Heart left ventricle (tissue), 16 donors: ENCODE data around the gene LMBR1. TPM values are rescaled to one million over a fixed set of nuclear protein-coding genes. Genes with fewer than 3 reads are reported as not detected.

ENCODE experiments used
- ATAC-seq, 4 donors: fragments of 200-7000 bp; cut with Tn5 transposase; one replicate each; pipeline ENCODE4 v1.9.1; 2020 to 2022; ENCODE audit warnings: moderate library complexity in 4 of 4, mild to moderate bottlenecking in 3 of 4, moderate number of reproducible peaks in 1 of 4
- DNase-seq, 5 donors: peaks; one replicate each; pipeline ENCODE4 v3.0.0-alpha.2; 2020
- H3K27ac ChIP-seq, 12 donors: fragments of 200-600 bp; sonication (generic) in 4 of 12; one replicate each; pipeline versions ENCODE4 v1.5.0 to v1.8.0; 2016 to 2022; ENCODE audit warnings: mild to moderate bottlenecking in 2 of 12
- H3K27me3 ChIP-seq, 9 donors: fragments of 200-600 bp; sonication (generic) in 2 of 9; one replicate each; pipeline versions ENCODE4 v1.5.1 to v1.8.0; 2016 to 2022; ENCODE audit warnings: mild to moderate bottlenecking in 3 of 9
- H3K36me3 ChIP-seq, 9 donors: fragments of 200-600 bp; sonication (generic) in 2 of 9; one replicate each; pipeline versions ENCODE4 v1.5.0 to v1.8.0; 2018 to 2022; ENCODE audit warnings: mild to moderate bottlenecking in 2 of 9
- H3K4me1 ChIP-seq, 12 donors: fragments of 200-600 bp; sonication (generic) in 4 of 12; one replicate each; pipeline versions ENCODE4 v1.5.0 to v1.8.0; 2016 to 2022; ENCODE audit warnings: mild to moderate bottlenecking in 3 of 12
- H3K4me3 ChIP-seq, 12 donors: fragments of 200-600 bp; sonication (generic) in 4 of 12; one replicate each; pipeline versions ENCODE4 v1.5.0 to v1.8.0; 2017 to 2022; ENCODE audit warnings: mild to moderate bottlenecking in 9 of 12, moderate library complexity in 4 of 12
- H3K9me3 ChIP-seq, 12 donors: fragments of 200-600 bp; sonication (generic) in 4 of 12; one replicate each; pipeline versions ENCODE4 v1.5.0 to v1.8.0; 2016 to 2022; ENCODE audit warnings: mild to moderate bottlenecking in 1 of 12
- POLR2A ChIP-seq, 2 donors: fragments of 450-650 bp; IDR thresholded peaks; one replicate each; pipeline ENCODE4 v1.6.1; 2017; ENCODE audit warnings: antibody characterized with exemption in 2 of 2, mild to moderate bottlenecking in 2 of 2, moderate library complexity in 2 of 2
- WGBS, 4 donors: extraction: QIAGEN DNeasy Blood & Tissue Kit in 2 of 4; methylation state at CpG; one replicate each; pipeline versions ENCODE4 v1.1.5 to v1.1.7; 2013 to 2018; 5-methylcytosine and 5-hydroxymethylcytosine counted together
- intact Hi-C, 10 donors: fragments of 100-400 bp; cut with DNase I; formaldehyde crosslinking; loops; one replicate each; pipeline versions ENCODE4 v1.11.1 to v1.14.2; 2022
- polyA plus RNA-seq, 2 donors: library from polyadenylated mRNA; stranded (reverse); fragments of 200-250 nt; gene quantifications; one replicate each; pipeline ENCODE4 v1.2.3, GENCODE V29; 2013
- total RNA-seq, 9 donors: library from RNA; depleted of rRNA in 2 of 9; stranded (reverse); fragments of >200 nt in 2 of 9; fragmentation: NEBNext Ultra II Directional in 3 of 9; extraction: Animal tissue kit (Norgen Biotek cat#: 25700) in 3 of 9; gene quantifications; one replicate each; pipeline versions ENCODE4 v1.1.0 to v1.2.4, GENCODE V29; 2016 to 2023
- TF ChIP-seq, protein P1 (sequence below), 12 donors: fragments of 200-600 bp; sonication (generic) in 4 of 12; IDR thresholded peaks; one replicate each; pipeline versions ENCODE4 v1.5.0 to v1.8.0; 2018 to 2022; ENCODE audit warnings: antibody characterized with exemption in 12 of 12, mild to moderate bottlenecking in 5 of 12
- donor health status: ischemic (EF 13 %, LVEDD 7.1; RV severe dilation, severe dysfunction).
- donor health status: healthy with polysubstance abuse.
- donor health status: DM: no; HTN: yes; CAD: no.
- donor health status: DM: no; HTN: no; CAD: no.
- donor health status: ischemic (EF 25% LVEDD 6.9; RV normal size, moderate dysfunction).
- donor health status: ischemic (EF 25% LVEDD 5.7; RV mildly dilated, moderate dysfunction).
- donor health status: healthy.
- donor health status: DM: yes; HTN: yes; CAD: no.
- donor health status: ischemic (EF 35%, LVEDD 5.7; RV mildly dilated, moderate dysfunction).
- donor health status: nonischemic (EF 11% LVEDD 7.7; RV severe dilation, severe dysfunction).
- donor health status: DM: yes; HTN: yes; CAD: no.
- donor health status: PGD.
- donor health status: ischemic (EF 29% LVEDD 5.4; RV normal size, mild dysfunction).
- donor health status: nonischemic (EF 23%, LVEDD 6.1; RV moderate dilation, normal function).

LMBR1 gene
- total and polyA plus RNA-seq, 11 donors: 5.8 to 51.9 (median 37.1) TPM

DNA sequence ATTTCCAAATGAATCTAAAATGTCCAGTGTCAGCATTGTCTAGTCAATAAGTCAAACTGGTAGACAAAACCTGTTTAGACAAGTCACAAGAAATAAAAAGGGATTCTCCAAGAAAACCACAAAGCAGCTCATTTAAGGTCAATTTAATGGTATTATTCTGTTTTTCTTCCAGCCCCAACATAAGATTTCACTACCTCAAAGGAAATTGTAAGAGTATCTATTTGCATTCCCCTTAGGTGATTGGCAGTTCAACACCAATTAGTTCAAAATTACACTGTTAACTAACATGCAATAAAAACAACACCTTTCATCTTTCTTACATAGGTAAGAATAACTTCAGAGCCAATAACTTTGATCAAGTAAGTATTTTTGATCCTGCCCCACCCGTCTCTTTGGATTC, 146.1 kb downstream of the LMBR1 start:
- Histone ChIP-seq H3K4me3 (no peak overlapping the region), H3K36me3 (peaks cover 0 to 15% (median 0%) of the 10 kb centered on the region in 9 donors), H3K4me1 (no peaks in the 10 kb centered on the region), H3K27me3 (no peaks in the 10 kb centered on the region), H3K9me3 (no peaks in the 10 kb centered on the region), H3K27ac (no peak overlapping the region)
- TF ChIP-seq, protein P1, sequence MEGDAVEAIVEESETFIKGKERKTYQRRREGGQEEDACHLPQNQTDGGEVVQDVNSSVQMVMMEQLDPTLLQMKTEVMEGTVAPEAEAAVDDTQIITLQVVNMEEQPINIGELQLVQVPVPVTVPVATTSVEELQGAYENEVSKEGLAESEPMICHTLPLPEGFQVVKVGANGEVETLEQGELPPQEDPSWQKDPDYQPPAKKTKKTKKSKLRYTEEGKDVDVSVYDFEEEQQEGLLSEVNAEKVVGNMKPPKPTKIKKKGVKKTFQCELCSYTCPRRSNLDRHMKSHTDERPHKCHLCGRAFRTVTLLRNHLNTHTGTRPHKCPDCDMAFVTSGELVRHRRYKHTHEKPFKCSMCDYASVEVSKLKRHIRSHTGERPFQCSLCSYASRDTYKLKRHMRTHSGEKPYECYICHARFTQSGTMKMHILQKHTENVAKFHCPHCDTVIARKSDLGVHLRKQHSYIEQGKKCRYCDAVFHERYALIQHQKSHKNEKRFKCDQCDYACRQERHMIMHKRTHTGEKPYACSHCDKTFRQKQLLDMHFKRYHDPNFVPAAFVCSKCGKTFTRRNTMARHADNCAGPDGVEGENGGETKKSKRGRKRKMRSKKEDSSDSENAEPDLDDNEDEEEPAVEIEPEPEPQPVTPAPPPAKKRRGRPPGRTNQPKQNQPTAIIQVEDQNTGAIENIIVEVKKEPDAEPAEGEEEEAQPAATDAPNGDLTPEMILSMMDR (IDR thresholded peaks at IDR 0.05): no peak
- TF ChIP-seq POLR2A (IDR thresholded peaks at IDR 0.05): no peak
- ATAC-seq: no peak
- 91 to 99% (median 98%) methylated on average over 1 of the region's 1 CpG for WGBS, 4 donors
- no peak for DNase-seq
- intact Hi-C loops: no loop called here

DNA sequence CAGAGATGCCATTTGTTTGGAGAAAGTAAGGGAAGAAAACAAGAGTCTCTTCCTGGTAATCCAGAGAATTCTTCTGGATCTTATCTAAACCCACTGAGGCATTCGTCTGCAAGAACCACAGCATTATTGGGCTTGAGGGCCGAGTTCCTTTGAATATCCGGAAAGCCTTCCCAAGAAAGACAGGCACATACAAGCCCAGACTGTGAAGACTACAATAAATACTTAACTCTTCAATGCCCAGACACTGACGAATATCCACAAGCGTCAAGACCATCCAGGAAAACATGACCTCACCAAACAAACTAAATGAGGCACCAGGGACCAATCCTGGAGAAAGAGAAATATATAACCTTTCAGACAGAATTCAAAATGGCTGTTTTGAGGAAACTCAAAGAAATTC, 153.4 kb downstream of the LMBR1 start:
- 74 to 95% (median 90%) methylated on average over 5 of the region's 5 CpGs for WGBS, 4 donors
- Histone ChIP-seq H3K4me3 (no peak overlapping the region), H3K27me3 (no peaks in the 10 kb centered on the region), H3K27ac (no peak overlapping the region), H3K9me3 (peaks cover 0 to 7% (median 0%) of the 10 kb centered on the region in 12 donors), H3K36me3 (peaks cover 0 to 19% (median 5%) of the 10 kb centered on the region in 9 donors), H3K4me1 (no peaks in the 10 kb centered on the region)
- TF ChIP-seq POLR2A (IDR thresholded peaks at IDR 0.05): no peak
- DNase-seq (no peak), ATAC-seq (no peak)
- intact Hi-C loops: no loop called here

DNA sequence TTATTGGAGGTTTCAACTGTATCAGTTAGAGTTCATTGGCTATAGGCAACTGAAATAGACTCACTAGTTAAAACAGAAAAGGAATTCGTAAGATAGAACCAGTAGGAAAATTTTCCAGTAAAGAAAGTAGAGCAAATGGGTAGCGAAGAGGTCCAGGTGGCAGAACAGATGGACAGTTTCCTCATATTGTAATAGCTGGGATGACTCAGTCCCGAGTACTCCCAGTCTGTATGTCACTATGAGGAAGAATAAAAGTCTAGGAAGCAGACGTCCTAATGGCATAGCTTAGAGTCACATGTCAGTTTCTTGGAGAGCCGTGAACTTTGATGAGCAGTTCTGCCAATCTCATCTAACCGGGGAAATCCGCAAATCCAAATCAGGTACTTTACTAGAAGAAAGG, 157.1 kb downstream of the LMBR1 start:
- H3K27ac ChIP-seq: no peak overlapping the region
- no peaks in the 10 kb centered on the region for H3K27me3 ChIP-seq
- H3K4me1 ChIP-seq: no peaks in the 10 kb centered on the region
- no peak overlapping the region for H3K4me3 ChIP-seq
- intact Hi-C loops: no loop called here
- WGBS, 4 donors: 87 to 93% (median 91%) methylated on average over 7 of the region's 7 CpGs
- DNase-seq: no peak
- peaks cover 0 to 53% (median 15%) of the 10 kb centered on the region in 9 donors for H3K36me3 ChIP-seq
- ATAC-seq: no peak
- TF ChIP-seq POLR2A (IDR thresholded peaks at IDR 0.05): no peak
- TF ChIP-seq, protein P1 (IDR thresholded peaks at IDR 0.05): no peak
- H3K9me3 ChIP-seq: peaks cover 0 to 30% (median 11%) of the 10 kb centered on the region in 12 donors

DNA sequence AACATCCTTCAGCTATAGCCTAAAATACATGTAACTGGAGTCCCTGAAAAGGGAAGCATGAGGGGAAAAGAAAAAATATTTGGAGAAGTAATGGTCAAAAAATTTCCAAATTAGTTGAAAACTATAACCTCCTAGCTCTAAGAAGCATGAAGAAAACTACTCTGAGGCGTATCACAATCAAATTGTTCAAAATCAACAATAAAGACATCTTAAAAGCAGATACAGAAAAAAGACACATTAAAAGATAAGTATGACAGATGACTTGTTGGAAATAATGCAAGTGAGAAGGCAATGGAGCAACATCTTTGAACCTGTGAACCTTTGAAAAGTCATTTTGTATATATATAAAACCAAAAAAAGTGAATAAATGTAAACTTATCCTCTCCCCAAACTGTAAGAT, 159.3 kb downstream of the LMBR1 start:
- WGBS, 4 donors: 50 to 99% (median 97%) methylated on average over 1 of the region's 1 CpG
- Histone ChIP-seq H3K4me1 (no peaks in the 10 kb centered on the region), H3K27ac (no peak overlapping the region), H3K9me3 (peaks cover 0 to 30% (median 11%) of the 10 kb centered on the region in 12 donors), H3K4me3 (no peak overlapping the region), H3K36me3 (peaks cover 0 to 53% (median 15%) of the 10 kb centered on the region in 9 donors), H3K27me3 (no peaks in the 10 kb centered on the region)
- TF ChIP-seq POLR2A (IDR thresholded peaks at IDR 0.05): no peak
- TF ChIP-seq, protein P1 (IDR thresholded peaks at IDR 0.05): no peak
- intact Hi-C loops: no loop called here
- DNase-seq: no peak
- no peak for ATAC-seq

DNA sequence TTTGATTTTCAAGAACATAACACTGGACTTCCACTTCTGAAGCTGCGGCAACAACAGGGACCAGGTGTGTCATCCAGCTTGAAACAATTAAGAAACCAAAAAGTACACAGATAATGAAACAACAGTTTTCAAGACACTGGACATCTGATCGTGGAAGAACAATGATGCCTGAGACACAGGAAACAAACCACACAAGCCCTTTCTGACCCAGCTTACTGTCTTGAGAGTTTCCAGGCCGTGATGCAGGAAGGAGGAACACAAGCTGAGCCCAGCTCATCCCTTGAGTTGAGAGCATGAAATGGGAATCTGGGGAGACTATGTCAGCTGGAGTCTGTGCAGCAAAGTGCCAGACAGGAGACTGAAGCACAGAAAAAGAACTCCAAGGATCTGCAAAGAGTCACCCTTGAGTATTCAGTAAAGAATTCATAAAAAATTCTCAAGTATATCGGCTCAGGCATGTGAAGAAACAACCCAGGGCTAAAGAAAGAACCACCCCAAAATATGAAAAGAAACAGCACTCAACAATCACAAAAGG, 160.8 kb downstream of the LMBR1 start:
- H3K27ac ChIP-seq: no peak overlapping the region
- H3K27me3 ChIP-seq: no peaks in the 10 kb centered on the region
- TF ChIP-seq POLR2A (IDR thresholded peaks at IDR 0.05): no peak
- TF ChIP-seq, protein P1 (IDR thresholded peaks at IDR 0.05): no peak
- DNase-seq (no peak), ATAC-seq (no peak)
- intact Hi-C loops: no loop called here
- no peaks in the 10 kb centered on the region for H3K4me1 ChIP-seq
- H3K4me3 ChIP-seq: no peak overlapping the region
- H3K36me3 ChIP-seq: peaks cover 0 to 53% (median 15%) of the 10 kb centered on the region in 9 donors
- peaks cover 0 to 30% (median 11%) of the 10 kb centered on the region in 12 donors for H3K9me3 ChIP-seq
- 77 to 87% (median 81%) methylated on average over 4 of the region's 4 CpGs for WGBS, 4 donors
